GM21717 (cell line): Measurements from ENCODE around the gene C16orf89.

Experiments used
- ATAC-seq: cut with Tn5 transposase; IDR thresholded peaks from one replicate; pipeline ENCODE4 v1.9.1; 2021; ENCODE audit warnings: mild to moderate bottlenecking, moderate library complexity; ENCODE audit not compliant: unreplicated experiment

Gene C16orf89

GRCh38 chr16:5006348-5007193 lies 59.2 kb downstream of the C16orf89 start:
- ATAC-seq: no peak

GRCh38 chr16:5005916-5006315 lies 59.8 kb downstream of the C16orf89 start:
- ATAC-seq: no peak

GRCh38 chr16:5004311-5004710 lies 61.4 kb downstream of the C16orf89 start:
- ATAC-seq: no peak

GRCh38 chr16:5003828-5004227 lies 61.9 kb downstream of the C16orf89 start:
- ATAC-seq: no peak

GRCh38 chr16:5003211-5003610 lies 62.5 kb downstream of the C16orf89 start:
- no peak for ATAC-seq

- no peak for ATAC-seq
Observed at GRCh38 chr16:5002699-5003143, 63.0 kb downstream of the C16orf89 start.

- ATAC-seq: no peak
Observed at GRCh38 chr16:5001986-5002385, 63.8 kb downstream of the C16orf89 start.

DNA sequence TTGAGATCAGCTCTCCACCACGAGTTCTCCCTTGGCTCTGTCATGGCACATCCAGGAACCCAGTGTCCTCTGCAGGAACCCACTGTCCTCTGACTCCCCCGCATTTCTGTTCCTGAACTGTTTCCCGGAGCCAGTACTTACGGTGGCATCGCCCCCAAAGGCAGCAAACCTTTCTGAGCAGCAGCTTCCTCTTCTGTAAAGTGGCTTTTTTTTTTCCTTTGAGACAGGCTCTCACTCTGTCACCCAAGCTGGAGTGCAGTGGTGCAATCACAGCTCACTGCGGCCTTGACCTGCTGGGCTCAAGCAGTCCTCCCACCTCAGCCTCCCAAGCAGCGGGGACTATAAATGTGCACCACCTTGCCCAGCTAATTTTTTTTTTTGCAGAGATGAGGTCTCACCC lies 64.2 kb downstream of the C16orf89 start:
- ATAC-seq: no peak

- ATAC-seq: no peak
Observed at GRCh38 chr16:5000573-5001001, 65.2 kb downstream of the C16orf89 start.

GRCh38 chr16:4994719-4995434 lies 70.9 kb downstream of the C16orf89 start:
- no peak for ATAC-seq
